ENCODE results near the gene MAP2K5. TPM values are rescaled to one million over a fixed set of nuclear protein-coding genes. Genes with fewer than 3 reads are reported as not detected.

The MAP2K5 gene
- total RNA-seq, 2 experiments from 2014 or later = 22.2 to 27.9 TPM

DNA sequence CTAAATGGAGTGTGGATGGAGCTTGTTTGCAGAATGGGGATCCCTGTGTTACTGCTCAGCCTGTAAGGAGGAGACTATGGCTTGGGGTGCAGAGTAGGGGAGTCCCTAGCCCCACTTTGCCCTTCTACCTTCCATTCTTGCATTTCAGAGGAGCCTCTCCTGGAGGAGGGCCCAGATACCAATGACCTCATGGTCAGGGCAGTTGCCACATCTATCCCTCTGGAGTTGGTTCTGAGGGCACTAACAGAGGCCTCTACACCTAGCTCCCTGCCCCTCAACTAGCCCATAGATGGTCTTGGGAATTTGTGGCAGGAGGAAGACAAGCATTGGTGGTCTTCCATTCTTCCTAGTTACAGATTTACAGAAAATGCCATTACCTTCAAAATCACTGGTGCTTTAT, 288.9 kb downstream of the MAP2K5 start:
- Histone ChIP-seq H3K9me3 (ENCODE audit: control insufficient read depth in 1 of 2, insufficient read depth in 1 of 2, low read length in 2 of 2) (peaks cover 0 to 53% of the 10 kb centered on the region in 2 experiments), H3K4me1 (ENCODE audit: insufficient read depth, low read length) (peaks cover 75% of the 10 kb centered on the region), H3K4me3 (ENCODE audit: low read length) (no peak overlapping the region), H3K27ac (ENCODE audit: low read depth in 1 of 2, low read length in 2 of 2) (no peak overlapping the region), H3K27me3 (ENCODE audit: control insufficient read depth in 1 of 2, insufficient read depth in 2 of 2, low read length in 2 of 2) (peaks cover 74 to 92% of the 10 kb centered on the region in 2 experiments), H3K36me3 (ENCODE audit: insufficient read depth, low read length) (no peaks in the 10 kb centered on the region)
- H3K9me3 Mint-ChIP-seq = no peaks in the 10 kb centered on the region
- H3K4me3 Mint-ChIP-seq = peak overlapping the region; percentile 21
- H3K27me3 Mint-ChIP-seq = peaks cover 84% of the 10 kb centered on the region
- POLR2A ChIA-PET = interaction anchor here (1.5 kb wide), 1 partner anchor 40 kb away, joined by 3 read pairs; no protein-coding TSS in a partner anchor
- DNase-seq (no peak), ATAC-seq (ENCODE audit: poor library complexity) (no peak)
- H3K36me3 Mint-ChIP-seq (ENCODE audit: low read depth) = no peaks in the 10 kb centered on the region
- H3K27ac Mint-ChIP-seq = no peak overlapping the region
- intact Hi-C loops (cut with DNase I, micrococcal nuclease) = loop anchor here (10.0 kb wide), 3 partner anchors 287 to 587 kb away; partner anchors contain the start of gene MAP2K5 (in 1 of the 2)
- TF ChIP-seq, protein P1, sequence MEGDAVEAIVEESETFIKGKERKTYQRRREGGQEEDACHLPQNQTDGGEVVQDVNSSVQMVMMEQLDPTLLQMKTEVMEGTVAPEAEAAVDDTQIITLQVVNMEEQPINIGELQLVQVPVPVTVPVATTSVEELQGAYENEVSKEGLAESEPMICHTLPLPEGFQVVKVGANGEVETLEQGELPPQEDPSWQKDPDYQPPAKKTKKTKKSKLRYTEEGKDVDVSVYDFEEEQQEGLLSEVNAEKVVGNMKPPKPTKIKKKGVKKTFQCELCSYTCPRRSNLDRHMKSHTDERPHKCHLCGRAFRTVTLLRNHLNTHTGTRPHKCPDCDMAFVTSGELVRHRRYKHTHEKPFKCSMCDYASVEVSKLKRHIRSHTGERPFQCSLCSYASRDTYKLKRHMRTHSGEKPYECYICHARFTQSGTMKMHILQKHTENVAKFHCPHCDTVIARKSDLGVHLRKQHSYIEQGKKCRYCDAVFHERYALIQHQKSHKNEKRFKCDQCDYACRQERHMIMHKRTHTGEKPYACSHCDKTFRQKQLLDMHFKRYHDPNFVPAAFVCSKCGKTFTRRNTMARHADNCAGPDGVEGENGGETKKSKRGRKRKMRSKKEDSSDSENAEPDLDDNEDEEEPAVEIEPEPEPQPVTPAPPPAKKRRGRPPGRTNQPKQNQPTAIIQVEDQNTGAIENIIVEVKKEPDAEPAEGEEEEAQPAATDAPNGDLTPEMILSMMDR (IDR thresholded peaks at IDR 0.05) = no peak
- peaks cover 57% of the 10 kb centered on the region for H3K4me1 Mint-ChIP-seq (ENCODE audit: low read depth)
- CTCF ChIA-PET = no interaction called here

DNA sequence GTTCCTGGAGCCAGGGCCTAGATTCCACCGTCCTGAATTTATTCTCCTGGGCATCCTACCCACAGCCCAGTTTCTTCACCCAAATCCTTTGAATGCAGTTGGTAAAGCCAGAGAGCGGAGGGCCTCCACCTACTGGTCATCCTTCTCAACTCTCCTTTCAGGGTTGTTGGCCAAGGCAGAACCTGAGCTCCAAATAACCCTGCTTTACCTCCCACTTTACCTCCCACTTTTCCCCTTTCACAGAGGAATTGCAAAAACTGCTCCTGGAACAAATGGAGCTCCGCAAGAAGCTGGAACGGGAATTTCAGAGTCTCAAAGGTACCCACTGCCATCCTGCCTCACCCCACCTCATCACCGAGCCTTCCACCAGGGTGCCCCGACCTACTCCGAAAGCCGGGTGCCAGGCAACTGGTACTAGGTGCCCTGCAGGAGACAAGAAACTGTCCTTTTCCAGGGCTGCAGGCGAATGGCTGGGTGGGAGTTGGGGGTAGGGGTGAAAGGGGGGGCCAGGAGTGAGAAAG, 289.6 kb downstream of the MAP2K5 start:
- intact Hi-C loops (cut with DNase I, micrococcal nuclease) = loop anchor here (10.0 kb wide), 3 partner anchors 287 to 587 kb away; partner anchors contain the start of gene MAP2K5 (in 1 of the 2)
- Histone ChIP-seq H3K4me3 (ENCODE audit: low read length) (no peak overlapping the region), H3K9me3 (ENCODE audit: control insufficient read depth in 1 of 2, insufficient read depth in 1 of 2, low read length in 2 of 2) (peaks cover 0 to 51% of the 10 kb centered on the region in 2 experiments), H3K27ac (ENCODE audit: low read depth in 1 of 2, low read length in 2 of 2) (no peak overlapping the region), H3K4me1 (ENCODE audit: insufficient read depth, low read length) (peaks cover 74% of the 10 kb centered on the region), H3K36me3 (ENCODE audit: insufficient read depth, low read length) (no peaks in the 10 kb centered on the region), H3K27me3 (ENCODE audit: control insufficient read depth in 1 of 2, insufficient read depth in 2 of 2, low read length in 2 of 2) (peaks cover 74 to 87% of the 10 kb centered on the region in 2 experiments)
- peaks cover 84% of the 10 kb centered on the region for H3K27me3 Mint-ChIP-seq
- no peak for DNase-seq
- ATAC-seq (ENCODE audit: poor library complexity) = no peak
- H3K9me3 Mint-ChIP-seq = no peaks in the 10 kb centered on the region
- ChIA-PET CTCF (interaction anchor here (0.9 to 1.4 kb wide), 2 partner anchors 8 to 375 kb away, joined by 3 to 4 read pairs; no protein-coding TSS in a partner anchor), POLR2A (interaction anchor here (1.5 kb wide), 1 partner anchor 41 kb away, joined by 3 read pairs; no protein-coding TSS in a partner anchor)
- no peak overlapping the region for H3K4me3 Mint-ChIP-seq
- H3K36me3 Mint-ChIP-seq (ENCODE audit: low read depth) = no peaks in the 10 kb centered on the region
- TF ChIP-seq, protein P1 (IDR thresholded peaks at IDR 0.05) = no peak
- H3K4me1 Mint-ChIP-seq (ENCODE audit: low read depth) = peaks cover 58% of the 10 kb centered on the region
- H3K27ac Mint-ChIP-seq = no peak overlapping the region

DNA sequence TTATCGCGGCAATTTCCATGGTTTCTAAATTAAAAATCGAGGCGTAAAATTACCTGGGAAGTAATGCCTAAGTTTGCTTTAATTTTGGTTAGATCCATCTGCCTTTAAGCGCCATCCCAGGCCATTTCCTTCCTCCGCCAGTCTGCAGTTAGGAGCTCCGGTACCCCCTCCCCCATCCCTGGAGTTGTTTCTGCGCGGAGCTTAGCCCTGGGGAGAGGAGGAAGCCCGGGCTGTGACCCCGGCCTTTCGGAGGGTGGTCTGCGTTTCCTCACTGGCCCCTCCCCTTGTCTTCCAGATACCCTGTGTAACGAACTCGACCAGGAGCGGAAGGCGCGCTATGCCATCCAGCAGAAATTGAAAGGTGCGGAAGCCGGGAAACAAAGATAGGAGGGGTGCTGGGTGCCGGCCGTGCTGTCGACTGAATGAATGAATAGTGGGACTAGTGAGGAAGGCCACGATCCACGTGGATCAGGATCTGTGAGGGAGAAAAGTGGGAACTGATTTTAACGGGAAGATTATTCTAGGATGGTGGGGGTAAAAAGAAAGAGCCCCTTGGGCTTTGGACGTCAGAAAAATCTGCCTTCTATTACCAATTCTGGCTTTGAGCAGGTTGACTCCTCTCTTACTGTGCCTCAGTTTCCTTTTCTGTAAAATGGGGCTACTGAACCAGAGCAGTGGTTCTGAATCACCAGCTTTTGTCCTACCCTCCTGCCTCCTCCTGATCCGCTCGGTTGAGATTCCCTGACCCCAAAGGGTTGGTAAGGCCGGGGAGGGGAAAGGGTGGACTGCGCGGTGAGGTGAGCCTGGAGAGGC, 290.6 kb downstream of the MAP2K5 start:
- no peak overlapping the region for H3K27ac Mint-ChIP-seq
- Histone ChIP-seq H3K9me3 (ENCODE audit: control insufficient read depth in 1 of 2, insufficient read depth in 1 of 2, low read length in 2 of 2) (peaks cover 0 to 50% of the 10 kb centered on the region in 2 experiments), H3K27me3 (ENCODE audit: control insufficient read depth in 1 of 2, insufficient read depth in 2 of 2, low read length in 2 of 2) (peaks cover 73 to 80% of the 10 kb centered on the region in 2 experiments), H3K4me1 (ENCODE audit: insufficient read depth, low read length) (peaks cover 70% of the 10 kb centered on the region), H3K27ac (ENCODE audit: low read depth in 1 of 2, low read length in 2 of 2) (no peak overlapping the region), H3K4me3 (ENCODE audit: low read length) (peak overlapping the region; percentile 59), H3K36me3 (ENCODE audit: insufficient read depth, low read length) (no peaks in the 10 kb centered on the region)
- H3K36me3 Mint-ChIP-seq (ENCODE audit: low read depth) = no peaks in the 10 kb centered on the region
- intact Hi-C loops (cut with DNase I, micrococcal nuclease) = loop anchor here (10.0 kb wide), 3 partner anchors 288 to 588 kb away; partner anchors contain the start of gene MAP2K5 (in 1 of the 2)
- DNase-seq (peak in 1 of 14 experiments; percentile 25), ATAC-seq (ENCODE audit: poor library complexity) (no peak)
- TF ChIP-seq, protein P1 (IDR thresholded peaks at IDR 0.05) = no peak
- ChIA-PET POLR2A (interaction anchor here (1.0 to 1.5 kb wide), 3 partner anchors 18 to 48 kb away, joined by 3 read pairs; no protein-coding TSS in a partner anchor), CTCF (interaction anchor here (1.4 to 3.2 kb wide), 2 partner anchors 9 to 376 kb away, joined by 4 to 16 read pairs; no protein-coding TSS in a partner anchor)
- H3K4me1 Mint-ChIP-seq (ENCODE audit: low read depth) = peaks cover 64% of the 10 kb centered on the region
- no peaks in the 10 kb centered on the region for H3K9me3 Mint-ChIP-seq
- H3K27me3 Mint-ChIP-seq = peaks cover 83% of the 10 kb centered on the region
- peak overlapping the region; percentile 77 for H3K4me3 Mint-ChIP-seq

Data from CD4-positive, alpha-beta T cell (primary cell).